HG02588 (cell line): Measurements from ENCODE around the gene ARMC7.
A peak's percentile ranks its signal among the peaks of the same experiment; 100 is the strongest.
"Not testable (repeated sequence)": the region's sequence is repeated elsewhere in the genome, so short reads cannot be mapped to it uniquely, and the experiment has no call there.

Experiments
- ATAC-seq: cut with Tn5 transposase; IDR thresholded peaks from one replicate; pipeline ENCODE4 v1.9.1; 2021; ENCODE audit warnings: mild to moderate bottlenecking, moderate library complexity; ENCODE audit not compliant: unreplicated experiment

The ARMC7 gene

DNA sequence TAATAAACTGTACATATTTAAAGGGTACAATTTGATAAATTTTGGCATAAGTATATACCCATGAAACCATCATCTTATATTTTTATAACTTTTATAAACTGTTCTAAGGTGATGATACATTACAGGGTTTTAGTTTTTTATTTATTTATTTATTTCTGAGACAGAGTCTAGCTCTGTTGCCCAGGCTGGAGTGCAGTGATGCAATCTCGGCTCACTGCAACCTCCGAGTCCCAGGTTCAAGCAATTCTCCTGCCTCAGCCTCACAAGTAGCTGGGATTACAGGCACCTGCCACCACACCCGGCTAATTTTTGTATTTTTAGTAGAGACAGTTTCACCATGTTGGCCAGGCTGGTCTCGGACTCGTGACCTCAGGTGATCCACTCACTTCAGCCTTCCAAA is 18.2 kb downstream of the ARMC7 start:
- not testable (repeated sequence) for ATAC-seq

DNA sequence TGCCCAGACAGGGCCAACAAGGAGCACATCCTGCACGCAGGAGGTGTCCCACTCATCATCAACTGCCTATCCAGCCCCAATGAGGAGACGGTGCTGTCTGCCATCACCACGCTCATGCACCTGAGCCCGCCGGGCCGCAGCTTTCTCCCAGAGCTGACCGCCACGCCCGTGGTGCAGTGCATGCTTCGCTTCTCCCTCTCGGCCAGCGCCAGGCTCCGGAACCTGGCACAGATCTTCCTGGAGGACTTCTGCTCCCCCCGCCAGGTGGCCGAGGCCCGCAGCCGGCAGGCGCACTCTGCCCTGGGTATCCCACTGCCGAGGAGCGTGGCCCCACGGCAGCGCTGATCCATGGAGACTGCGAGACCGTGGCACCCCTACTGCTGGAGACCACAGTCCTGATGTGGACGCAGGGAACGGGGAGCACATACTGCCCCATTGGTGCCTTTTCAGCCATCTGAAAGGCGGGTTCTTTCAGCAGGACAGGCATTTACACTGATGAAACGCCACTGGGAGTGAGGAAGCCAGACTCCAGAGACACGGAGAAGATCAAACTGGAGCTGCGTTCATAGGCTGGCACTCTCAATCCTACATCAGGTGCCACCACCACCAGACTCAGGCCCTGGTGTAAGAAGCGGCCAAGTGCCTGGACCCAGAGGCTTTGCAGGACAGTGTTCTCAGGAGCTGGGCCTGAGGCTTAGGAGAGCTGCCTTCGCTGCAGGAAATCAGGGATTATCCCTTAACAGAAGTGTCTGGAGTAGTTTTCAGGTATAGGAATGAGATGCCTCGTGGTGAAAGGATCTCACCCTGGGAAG is 19.1 kb downstream of the ARMC7 start:
- no peak for ATAC-seq

DNA sequence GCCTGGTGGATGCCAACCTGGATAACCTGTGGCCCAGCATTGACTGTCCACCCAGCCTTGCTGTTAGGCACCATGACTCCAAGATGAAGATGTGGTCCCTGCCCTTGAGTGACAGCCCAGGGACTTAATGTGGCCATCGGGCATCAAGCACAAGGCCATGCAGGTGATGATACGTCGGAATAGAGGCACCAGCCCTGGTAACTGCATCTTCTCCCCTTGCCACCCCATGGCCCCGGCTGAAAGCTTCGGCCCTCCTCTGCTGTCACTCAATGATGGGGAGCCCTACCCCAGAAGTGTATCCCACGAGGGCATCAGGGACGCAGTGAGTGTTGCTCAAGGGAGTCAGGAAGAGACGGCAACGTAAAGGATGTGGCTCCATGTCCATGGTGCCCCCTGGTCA is 19.8 kb downstream of the ARMC7 start:
- ATAC-seq: no peak

DNA sequence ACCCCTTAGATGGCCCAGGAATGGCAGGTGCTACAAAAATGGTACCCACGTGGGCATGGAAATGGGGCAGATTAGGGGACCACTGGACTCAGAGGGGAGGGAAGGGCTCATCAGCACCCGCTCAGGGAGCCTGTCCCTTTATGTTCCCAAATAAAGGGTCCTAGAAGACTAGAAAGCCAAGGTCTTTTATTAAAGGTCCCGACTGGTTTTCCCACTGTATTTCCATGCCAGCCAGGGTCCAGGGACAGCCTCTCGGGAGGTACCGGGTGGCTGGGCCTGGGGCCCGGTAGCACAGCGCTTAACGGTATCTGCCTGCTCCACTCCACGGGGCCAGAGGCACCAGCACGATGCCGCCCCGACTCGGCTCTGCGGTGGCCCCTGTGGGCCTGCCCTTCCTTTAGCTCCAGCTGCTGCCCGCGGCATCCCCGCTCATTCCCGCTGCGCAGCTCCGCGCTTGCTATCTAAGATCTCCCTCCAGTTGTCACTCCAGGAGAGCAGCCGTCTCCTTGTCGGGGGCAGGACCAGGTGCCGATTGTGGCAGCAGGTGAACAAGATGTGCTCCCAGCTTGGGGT is 20.4 kb downstream of the ARMC7 start:
- ATAC-seq: no peak

DNA sequence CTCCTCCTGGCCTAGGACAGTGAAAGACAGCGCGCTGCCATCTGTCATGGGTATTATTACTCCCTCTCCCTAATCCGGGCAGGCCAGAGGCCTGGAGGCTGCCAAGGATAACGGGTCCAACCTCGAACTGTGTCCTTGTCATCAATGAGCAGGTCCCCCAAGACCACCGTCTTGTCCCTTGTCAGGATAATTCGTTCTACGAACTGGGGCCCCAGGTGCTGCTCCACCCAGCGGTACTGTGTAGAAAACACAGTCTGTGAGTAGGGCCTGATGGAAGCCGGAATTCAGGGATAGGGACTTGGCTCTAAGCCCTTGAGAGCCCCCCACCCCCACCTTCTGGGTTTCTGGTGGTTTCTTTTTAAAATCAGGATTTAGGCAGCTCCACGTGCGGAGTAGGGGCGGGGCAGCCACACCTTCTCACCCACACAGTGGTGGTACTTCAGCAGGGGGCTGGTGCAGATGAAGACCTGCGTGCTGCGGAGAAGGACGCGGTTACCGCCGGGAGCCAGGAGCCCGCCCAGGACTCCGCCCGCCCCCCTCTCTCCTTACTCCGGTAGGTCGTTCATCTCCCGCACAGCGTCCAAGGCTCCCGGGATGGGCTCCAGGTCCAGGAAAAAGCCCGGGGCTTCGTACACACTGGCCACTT is 21.0 kb downstream of the ARMC7 start:
- ATAC-seq: peak; percentile 12

DNA sequence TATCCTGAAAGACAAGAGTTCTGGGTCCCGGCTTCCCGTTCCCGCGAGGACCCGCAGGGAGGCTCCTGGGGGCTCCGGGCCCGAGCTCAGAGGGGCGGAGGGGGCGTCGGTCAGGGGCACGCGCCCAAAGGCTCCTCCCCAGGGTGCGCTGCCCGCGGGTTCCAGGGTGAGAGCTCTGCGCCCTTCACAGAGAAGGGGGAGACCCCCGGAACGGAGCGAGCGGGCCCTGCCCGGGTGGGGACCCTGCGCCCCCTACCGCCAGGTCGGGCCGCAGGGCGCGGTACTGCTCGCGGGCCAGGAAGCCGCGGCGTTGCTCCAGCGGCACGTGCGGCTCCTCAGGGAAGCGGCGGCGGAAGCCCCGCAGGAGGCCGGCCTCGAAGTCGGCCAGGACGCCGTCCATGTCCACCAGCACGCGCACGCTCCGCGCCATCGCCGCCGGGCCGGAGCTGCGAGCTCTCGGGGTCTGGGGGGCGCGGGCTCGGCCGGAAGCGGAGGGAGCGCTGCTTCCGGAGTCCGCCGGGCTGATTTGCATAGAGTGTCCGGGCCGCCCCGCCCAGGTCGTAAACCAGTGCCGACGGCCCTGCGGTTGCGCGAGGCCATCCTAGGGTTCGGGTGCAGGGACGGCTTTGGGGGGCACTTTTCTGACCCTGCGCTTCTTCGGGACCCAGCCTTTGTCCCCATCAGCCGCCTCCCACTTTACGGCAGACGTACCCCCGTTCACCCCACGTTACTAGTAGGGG is 21.7 kb downstream of the ARMC7 start, which contains the start of gene NT5C:
Gene NT5C, minus strand, starts transcription at position 465 of the 740 bp plus-strand sequence. Its CDS starts 35 bp downstream, at position 430.
- ATAC-seq: peak; percentile 83

DNA sequence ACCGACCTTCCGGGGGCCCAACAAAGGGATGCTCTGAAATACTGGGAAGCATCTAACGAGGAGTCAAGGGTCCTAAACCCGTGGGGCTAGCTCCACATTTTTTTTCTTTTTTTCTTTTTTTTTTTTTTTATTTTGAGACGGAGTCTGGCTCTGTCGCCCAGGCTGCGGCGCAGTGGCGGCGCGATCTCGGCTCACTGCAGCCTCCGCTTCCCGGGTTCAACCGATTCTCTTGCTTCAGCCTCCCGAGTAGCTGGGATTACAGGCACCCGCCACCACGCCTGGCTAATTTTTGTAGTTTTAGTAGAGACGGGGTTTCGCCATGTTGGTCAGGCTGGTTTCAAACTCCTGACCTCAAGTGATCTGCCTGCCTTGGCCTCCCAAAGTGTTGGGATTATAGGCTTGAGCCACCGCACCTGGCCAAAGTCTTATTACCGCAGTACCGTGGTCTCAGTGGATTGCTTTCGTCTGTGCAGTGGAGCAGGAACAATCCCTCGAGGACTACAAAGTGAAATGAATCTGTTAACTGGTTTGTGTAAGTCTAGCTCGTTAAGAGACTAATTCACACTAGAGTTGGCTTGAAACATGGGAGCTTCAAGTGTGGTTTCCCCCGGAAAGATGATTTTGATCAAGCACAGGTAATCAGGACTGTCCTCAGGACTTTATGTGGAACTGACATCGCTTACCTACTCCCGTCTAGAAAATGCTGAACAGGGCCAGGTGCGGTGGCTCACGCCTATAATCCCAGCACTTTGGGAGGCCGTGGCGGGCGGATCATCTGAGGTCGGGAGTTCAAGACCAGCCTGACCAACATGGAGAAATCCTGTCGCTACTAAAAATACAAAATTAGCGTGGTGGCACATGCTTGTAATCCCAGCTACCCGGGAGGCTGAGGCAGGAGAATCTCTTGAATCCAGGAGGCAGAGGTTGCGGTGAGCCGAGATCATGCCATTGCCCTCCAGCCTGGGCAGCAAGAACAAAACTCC is 22.5 kb downstream of the ARMC7 start:
- ATAC-seq: not testable (repeated sequence)

DNA sequence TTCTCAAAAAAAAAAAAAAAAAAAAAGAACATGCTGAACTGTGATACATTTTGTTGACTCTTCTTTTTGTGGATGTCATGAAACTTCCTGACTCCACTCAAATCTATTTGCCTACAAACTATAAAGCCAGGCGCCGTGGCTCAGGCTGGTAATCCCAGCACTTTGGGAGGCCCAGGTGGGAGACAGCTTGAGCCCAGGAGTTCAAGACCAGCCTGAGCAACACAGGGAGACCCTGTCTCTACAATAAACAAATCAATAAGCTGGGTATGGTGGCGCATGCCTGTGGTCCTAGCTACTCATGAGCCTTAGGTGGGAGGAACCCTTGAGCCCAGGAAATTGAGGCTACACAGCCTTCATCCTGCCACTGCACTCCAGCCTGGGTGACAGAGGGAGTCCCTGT is 23.2 kb downstream of the ARMC7 start:
- ATAC-seq: no peak

DNA sequence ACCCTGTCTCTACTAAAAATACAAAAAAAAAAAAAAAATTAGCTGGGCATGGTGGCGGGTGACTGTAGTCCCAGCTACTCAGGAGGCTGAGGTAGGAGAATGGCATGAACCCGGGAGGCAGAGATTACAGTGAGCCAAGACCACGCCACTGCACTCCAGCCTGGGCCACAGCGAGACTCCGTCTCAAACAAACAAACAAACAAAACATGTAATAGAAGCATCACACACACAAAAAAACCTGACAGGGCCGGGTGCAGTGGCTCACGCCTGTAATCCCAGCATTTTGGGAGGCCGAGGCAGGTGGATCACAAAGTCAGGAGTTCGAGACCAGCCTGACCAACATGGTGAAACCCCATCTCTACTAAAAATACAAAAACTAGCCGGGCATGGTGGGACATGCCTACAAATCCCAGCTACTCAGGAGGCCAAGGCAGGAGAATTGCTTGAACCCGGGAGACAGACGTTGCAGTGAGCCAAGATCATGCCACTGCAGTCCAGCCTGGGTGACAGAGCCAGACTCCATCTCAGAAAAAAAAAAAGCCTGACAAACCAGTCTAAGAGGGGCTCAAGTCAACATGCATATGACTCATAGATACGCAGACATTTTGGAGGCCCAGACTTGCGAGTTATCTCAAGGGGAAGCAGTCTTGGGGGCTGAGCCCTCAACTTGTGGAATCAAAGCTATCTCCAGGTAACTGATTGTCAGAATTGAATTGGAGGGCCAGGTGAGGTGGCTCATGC is 24.0 kb downstream of the ARMC7 start:
- ATAC-seq: not testable (repeated sequence)

DNA sequence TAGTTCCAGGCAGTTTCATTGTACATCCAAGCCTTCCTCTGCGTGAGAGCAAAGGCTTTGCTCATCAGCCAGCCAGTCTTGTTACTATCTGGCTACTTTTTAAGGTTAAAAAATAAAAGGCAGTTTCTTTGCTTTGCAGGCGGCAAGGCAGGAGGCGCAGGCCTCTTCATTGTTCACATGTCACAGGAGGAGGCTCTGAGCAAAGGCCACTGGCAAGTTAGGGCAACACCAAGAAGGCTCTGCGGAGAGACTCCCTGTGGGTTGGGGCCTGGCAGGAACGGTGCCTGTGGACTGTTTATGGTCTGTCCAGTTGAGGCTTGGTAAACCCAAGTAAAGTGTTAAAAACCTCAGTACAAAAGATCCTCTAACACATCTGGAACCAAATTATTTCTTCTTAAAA is 25.7 kb downstream of the ARMC7 start:
- no peak for ATAC-seq

DNA sequence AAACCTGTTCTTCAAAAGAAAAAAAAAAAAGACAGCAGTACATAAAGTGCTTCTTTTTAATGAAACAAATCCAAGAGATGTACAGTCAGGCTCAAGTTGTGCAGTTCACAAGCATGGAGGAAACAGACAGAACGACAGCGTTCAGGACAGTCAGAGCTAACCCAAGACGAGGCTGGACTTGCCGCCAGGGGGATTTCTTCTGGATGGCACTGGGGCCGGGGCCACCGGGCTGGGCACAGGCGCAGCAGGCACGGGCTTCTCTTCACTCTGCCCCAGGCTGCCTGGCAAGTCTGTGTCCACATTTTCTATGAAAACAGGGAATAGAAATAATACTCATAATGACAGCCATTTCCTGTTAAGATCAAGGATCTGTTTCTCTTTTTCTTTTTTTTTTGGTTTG is 26.2 kb downstream of the ARMC7 start:
- no peak for ATAC-seq

DNA sequence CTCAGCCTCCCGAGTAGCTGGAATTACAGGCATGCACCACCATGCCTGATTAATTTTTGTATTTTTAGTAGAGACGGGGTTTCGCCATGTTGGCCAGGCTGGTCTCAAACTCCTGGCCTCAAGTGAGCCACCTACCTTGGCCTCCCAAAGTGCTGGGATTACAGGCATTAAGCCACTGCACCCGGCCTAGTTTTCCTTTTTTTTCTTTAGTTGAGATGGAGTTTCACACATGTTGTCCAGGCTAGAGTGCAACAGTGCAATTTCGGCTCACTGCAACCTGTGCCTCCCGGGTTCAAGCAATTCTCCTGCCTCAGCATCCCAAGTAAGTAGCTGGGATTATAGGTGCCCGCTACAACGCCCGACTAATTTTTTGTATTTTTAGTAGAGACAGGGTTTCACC is 28.0 kb downstream of the ARMC7 start:
- ATAC-seq: not testable (repeated sequence)

DNA sequence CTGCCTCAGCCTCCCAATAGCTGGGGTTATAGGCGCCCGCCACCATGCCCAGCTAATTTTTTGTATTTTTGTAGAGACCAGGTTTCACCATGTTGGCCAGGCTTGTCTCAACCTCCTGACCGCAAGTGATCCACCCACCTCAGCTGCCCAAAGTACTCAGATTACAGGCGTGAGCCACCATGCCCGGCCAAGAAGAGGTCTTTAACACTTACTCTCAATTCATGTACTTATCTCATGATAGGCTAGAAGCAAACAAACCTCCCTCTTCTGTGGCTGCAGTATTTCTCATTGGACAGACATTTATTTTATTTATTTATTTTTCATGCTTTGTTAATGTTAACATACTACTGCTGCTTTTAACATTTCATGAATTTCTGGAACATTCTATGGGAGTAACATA is 28.8 kb downstream of the ARMC7 start:
- ATAC-seq: no peak

DNA sequence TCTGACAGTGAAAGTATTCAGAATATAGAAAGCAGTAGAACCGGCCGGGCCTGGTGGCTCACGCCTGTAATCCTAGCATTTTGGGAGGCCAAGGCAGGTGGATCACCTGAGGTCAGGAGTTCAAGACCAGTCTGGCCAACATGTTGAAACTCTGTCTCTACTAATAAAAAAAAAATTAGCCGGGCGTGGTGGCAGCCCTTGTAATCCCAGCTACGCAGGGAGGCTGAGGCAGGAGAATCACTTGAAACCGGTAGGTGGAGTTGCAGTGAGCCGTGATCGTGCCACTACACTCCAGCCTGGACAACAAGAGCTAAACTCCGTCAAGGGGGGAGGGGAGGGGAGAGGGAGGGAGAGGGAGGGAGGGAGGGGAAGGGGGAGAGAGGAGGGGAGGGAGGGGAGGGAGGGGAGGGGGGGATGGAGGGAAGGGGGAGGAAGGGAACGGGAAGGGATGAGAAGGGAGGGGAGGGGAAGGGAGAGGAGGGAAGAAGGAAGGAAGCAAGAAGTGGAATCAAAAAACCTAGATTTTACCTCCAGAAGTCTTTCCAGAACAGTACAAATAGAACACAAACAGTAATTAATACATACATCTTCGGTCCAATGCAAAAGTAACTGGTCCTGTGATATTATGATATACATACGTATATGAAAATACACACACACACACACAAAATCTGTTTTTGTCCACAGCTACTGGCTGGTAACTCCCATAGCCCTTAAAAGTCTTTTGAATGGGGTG is 32.6 kb downstream of the ARMC7 start:
- no peak for ATAC-seq

DNA sequence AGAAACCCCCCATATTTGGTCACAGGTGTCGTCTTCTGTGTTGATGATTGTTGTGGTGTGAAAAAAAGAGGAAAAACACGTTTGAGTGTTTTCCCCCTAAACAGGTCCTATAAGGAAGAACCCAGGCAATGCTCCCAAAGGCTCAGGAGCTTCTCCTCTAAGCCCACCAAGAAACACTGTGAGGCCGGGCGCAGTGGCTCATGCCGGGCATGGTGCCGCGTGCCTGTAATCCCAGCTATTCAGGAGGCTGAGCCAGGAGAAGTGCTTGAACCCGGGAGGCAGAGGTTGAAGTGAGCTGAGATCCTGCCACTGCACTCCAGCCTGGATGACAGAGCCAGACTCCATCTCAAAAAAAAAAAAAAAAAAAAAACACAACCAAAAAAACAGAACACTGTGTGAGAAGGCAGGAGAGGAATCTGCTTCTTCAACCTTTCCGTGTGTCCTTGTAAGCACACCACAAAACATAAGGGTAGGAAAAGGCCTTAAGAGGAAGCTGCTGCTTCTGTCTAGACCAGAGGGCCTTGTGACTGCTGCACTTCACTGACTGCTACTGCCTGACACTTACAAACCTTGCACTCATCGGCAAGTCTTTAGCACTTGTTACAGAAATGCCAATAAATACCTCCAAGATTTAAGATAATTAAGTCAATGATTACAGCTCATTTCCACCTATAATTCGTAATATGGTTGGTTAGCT is 35.2 kb downstream of the ARMC7 start:
- ATAC-seq: no peak

DNA sequence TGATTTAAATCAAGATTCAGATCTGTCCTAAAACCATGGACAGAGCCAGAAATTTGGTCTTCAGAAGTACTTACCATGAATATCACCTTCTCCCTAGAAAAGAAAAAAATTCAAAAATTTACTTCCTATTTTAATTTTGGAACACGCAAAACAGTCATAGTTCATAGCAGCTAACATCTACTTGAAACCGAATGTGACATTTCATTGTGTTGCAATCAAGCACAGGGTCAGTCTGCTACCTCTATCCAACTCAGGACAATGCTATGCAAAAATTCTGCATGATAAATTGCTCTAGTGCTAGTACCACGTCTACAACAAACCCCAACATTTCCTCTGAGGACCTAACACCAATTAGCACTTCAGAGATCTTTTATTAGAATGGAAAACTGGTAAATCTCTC is 36.8 kb downstream of the ARMC7 start:
- no peak for ATAC-seq

DNA sequence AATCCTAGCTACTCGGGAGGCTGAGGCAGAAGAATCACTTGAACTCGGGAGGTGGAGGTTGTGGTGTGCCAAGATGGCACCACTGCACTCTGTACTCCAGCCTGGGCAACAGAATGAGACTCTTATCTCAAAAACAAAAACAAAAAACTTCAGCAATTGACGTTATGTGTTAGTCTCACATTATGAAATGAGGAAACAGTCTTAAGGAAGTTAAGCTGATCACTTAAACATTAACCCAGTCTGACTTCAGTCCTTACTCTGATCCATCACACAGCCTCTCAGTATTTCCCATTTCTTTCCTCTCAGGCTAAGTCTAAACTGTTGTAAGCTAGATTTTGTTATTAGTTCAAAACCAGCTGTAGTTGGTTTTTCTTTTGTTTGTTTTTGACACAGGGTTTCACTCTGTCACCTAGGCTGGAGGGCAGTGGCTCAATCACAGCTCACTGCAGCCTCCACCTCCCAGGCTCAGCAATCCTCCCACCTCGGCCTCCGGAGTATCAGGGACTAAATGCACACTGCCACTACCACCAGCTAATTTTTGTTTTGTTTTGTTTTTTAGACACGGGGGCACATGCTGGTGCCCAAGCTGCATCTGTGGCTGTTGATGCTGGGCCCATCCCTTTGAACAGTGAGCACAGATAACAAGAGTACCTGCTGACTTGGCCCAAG is 38.2 kb downstream of the ARMC7 start:
- no peak for ATAC-seq

DNA sequence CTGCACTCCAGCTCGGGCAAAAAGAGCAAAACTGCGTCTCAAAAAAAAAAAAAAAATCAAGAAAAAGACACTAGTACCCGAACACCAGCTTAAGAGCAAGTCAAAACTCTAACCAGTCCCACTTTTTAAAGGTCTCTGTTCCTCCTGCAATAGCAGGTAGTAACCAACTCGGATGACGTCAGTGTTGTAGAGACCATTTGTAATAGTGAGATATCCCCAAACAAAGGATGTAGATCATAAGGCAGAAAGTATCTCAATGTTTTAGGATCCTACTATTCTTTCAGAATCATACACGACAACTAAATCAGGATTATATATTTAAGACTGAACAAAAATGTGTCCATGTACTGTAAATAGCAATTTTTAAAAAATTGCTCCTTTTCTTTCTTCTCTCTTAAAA is 42.2 kb downstream of the ARMC7 start:
- ATAC-seq: no peak
